ENCODE data around the gene DUS1L.

- TF ChIP-seq, protein P1, sequence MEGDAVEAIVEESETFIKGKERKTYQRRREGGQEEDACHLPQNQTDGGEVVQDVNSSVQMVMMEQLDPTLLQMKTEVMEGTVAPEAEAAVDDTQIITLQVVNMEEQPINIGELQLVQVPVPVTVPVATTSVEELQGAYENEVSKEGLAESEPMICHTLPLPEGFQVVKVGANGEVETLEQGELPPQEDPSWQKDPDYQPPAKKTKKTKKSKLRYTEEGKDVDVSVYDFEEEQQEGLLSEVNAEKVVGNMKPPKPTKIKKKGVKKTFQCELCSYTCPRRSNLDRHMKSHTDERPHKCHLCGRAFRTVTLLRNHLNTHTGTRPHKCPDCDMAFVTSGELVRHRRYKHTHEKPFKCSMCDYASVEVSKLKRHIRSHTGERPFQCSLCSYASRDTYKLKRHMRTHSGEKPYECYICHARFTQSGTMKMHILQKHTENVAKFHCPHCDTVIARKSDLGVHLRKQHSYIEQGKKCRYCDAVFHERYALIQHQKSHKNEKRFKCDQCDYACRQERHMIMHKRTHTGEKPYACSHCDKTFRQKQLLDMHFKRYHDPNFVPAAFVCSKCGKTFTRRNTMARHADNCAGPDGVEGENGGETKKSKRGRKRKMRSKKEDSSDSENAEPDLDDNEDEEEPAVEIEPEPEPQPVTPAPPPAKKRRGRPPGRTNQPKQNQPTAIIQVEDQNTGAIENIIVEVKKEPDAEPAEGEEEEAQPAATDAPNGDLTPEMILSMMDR (IDR thresholded peaks at IDR 0.05), result no peak
- no peak for TF ChIP-seq EZH2 (IDR thresholded peaks at IDR 0.05; ENCODE audit: borderline replicate concordance, insufficient read depth, low read depth, low read length, poor library complexity, severe bottlenecking)
Observed at GRCh38 chr17:82112181-82112913, 46.7 kb upstream of the DUS1L start.
